ENCODE measurements around the gene BANP.
"Not testable (repeated sequence)": the region's sequence is repeated elsewhere in the genome, so short reads cannot be mapped to it uniquely, and the experiment has no call there.

The BANP gene

GRCh38 chr16:87950765-87951551 is at the start of gene BANP:
BANP (plus strand) TSS chr16:87951434; CDS start chr16:87975116, 23,682 bp downstream.
- DNase-seq, result peak; percentile 98 to 99

GRCh38 chr16:87904963-87905362 is 46.3 kb upstream of the BANP start:
- DNase-seq, result not testable (repeated sequence)

GRCh38 chr16:87905521-87905920 is 45.7 kb upstream of the BANP start:
- DNase-seq, result not testable (repeated sequence)

- DNase-seq, result not testable (repeated sequence)
Measured at GRCh38 chr16:87908101-87908500, 43.1 kb upstream of the BANP start.

- DNase-seq, result peak; percentile 78 to 79
Measured at GRCh38 chr16:87909203-87909935, 41.9 kb upstream of the BANP start.

GRCh38 chr16:87911106-87911763 is 40.0 kb upstream of the BANP start:
- not testable (repeated sequence) for DNase-seq

- DNase-seq, result not testable (repeated sequence)
Measured at GRCh38 chr16:87912691-87913090, 38.5 kb upstream of the BANP start.

GRCh38 chr16:87914021-87914725 is 37.1 kb upstream of the BANP start:
- not testable (repeated sequence) for DNase-seq

GRCh38 chr16:87914812-87915211 is 36.4 kb upstream of the BANP start:
- DNase-seq, result no peak

- no peak for DNase-seq
Measured at GRCh38 chr16:87917503-87917902, 33.7 kb upstream of the BANP start.

- no peak for DNase-seq
Measured at GRCh38 chr16:87918338-87918737, 32.9 kb upstream of the BANP start.

- no peak for DNase-seq
Measured at GRCh38 chr16:87918866-87919680, 32.2 kb upstream of the BANP start.

GRCh38 chr16:87919681-87919994 is 31.6 kb upstream of the BANP start:
- DNase-seq, result no peak

- DNase-seq, result no peak
Measured at GRCh38 chr16:87921236-87921773, 29.9 kb upstream of the BANP start.

GRCh38 chr16:87922250-87922871 is 28.9 kb upstream of the BANP start:
- DNase-seq, result no peak

- DNase-seq, result peak in 1 of 2 donors; percentile 44
Measured at GRCh38 chr16:87924041-87924810, 27.0 kb upstream of the BANP start.

GRCh38 chr16:87924811-87925670 is 26.2 kb upstream of the BANP start:
- no peak for DNase-seq

GRCh38 chr16:87926246-87927194 is 24.7 kb upstream of the BANP start:
- DNase-seq, result peak in 1 of 2 donors; percentile 52

Measured in CD4-positive, alpha-beta T cell treated with Interleukin-4 for 1 hour (primary cell).